ENCODE measurements around the gene RRAGB. TPM values are rescaled to one million over a fixed set of nuclear protein-coding genes. Genes with fewer than 3 reads are reported as not detected.

Gene RRAGB
- total RNA-seq, 1 experiment from 2014 or later, result 10.4 TPM

DNA sequence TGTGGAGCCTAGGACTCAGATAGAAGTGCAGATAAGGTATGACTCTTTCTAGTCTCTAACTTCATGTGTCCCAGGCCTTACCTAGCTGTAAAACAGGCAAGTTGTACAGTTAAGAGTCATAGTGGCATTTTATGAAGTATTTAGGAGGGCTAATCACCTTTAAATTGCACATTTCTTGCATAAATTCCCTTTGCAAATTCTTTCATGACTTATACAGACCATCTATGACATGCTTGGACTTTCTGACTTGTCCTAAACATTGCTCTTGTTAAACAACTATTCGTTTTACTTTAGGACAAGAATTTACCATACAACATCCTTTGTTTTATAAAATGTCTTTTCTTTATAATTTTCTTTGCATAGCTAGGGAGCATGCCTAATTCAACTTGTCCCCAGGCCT, 7.8 kb upstream of the RRAGB start:
- Histone ChIP-seq H3K4me2 (ENCODE audit: low read depth, low read length, poor library complexity, severe bottlenecking) (no peak overlapping the region), H2AFZ (ENCODE audit: low read length) (no peak overlapping the region), H3K9me2 (replicated peaks; ENCODE audit: insufficient read depth, low read length) (no peaks in the 10 kb centered on the region), H3K79me2 (ENCODE audit: low read length) (no peaks in the 10 kb centered on the region), H3K27ac (ENCODE audit: low read length) (no peak overlapping the region), H4K20me1 (ENCODE audit: insufficient read depth, low read depth, low read length) (no peaks in the 10 kb centered on the region), H3K9ac (ENCODE audit: low read length) (no peak overlapping the region), H3K36me3 (ENCODE audit: insufficient read depth, low read length) (no peaks in the 10 kb centered on the region), H3K27me3 (ENCODE audit: low read length) (no peaks in the 10 kb centered on the region), H3K4me3 (ENCODE audit: low read length) (no peak overlapping the region), H3K4me1 (ENCODE audit: low read length) (no peaks in the 10 kb centered on the region), H3K9me3 (ENCODE audit: low read length) (peaks cover 5% of the 10 kb centered on the region)
- DNase-seq, result peak; percentile 56

DNA sequence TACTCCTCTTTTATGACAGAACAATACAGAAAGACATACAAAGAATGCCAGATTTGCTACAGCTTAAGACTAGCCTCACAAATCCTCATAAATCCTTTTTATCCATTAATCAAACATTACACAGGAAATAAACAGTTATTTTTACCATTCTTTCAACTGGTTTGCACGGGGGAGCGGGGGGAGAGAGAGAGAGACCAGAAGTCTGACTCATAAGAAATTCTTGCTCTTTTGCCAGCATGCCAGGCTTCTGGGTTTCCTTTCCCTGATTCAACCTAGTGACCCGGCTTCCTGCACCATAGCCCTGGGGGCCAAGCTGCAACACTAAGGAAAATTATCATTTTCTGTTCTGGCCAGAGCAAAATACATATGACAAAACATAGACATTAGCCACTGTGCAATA, 6.8 kb upstream of the RRAGB start:
- Histone ChIP-seq H4K20me1 (ENCODE audit: insufficient read depth, low read depth, low read length) (no peaks in the 10 kb centered on the region), H3K79me2 (ENCODE audit: low read length) (no peaks in the 10 kb centered on the region), H3K4me2 (ENCODE audit: low read depth, low read length, poor library complexity, severe bottlenecking) (no peak overlapping the region), H3K4me1 (ENCODE audit: low read length) (no peaks in the 10 kb centered on the region), H3K9me2 (replicated peaks; ENCODE audit: insufficient read depth, low read length) (no peaks in the 10 kb centered on the region), H3K9ac (ENCODE audit: low read length) (no peak overlapping the region), H3K4me3 (ENCODE audit: low read length) (no peak overlapping the region), H3K9me3 (ENCODE audit: low read length) (peaks cover 5% of the 10 kb centered on the region), H3K27ac (ENCODE audit: low read length) (no peak overlapping the region), H2AFZ (ENCODE audit: low read length) (no peak overlapping the region), H3K36me3 (ENCODE audit: insufficient read depth, low read length) (no peaks in the 10 kb centered on the region), H3K27me3 (ENCODE audit: low read length) (no peaks in the 10 kb centered on the region)
- DNase-seq, result no peak

GRCh38 chrX:55713631-55714030, 3.9 kb upstream of the RRAGB start:
- H3K4me1 ChIP-seq (ENCODE audit: low read length), result peaks cover 7% of the 10 kb centered on the region
- H3K9me3 ChIP-seq (ENCODE audit: low read length), result peaks cover 5% of the 10 kb centered on the region
- H4K20me1 ChIP-seq (ENCODE audit: insufficient read depth, low read depth, low read length), result no peaks in the 10 kb centered on the region
- no peak overlapping the region for H3K9ac ChIP-seq (ENCODE audit: low read length)
- no peak overlapping the region for H3K27ac ChIP-seq (ENCODE audit: low read length)
- no peak overlapping the region for H2AFZ ChIP-seq (ENCODE audit: low read length)
- peaks cover 4% of the 10 kb centered on the region for H3K79me2 ChIP-seq (ENCODE audit: low read length)
- H3K27me3 ChIP-seq (ENCODE audit: low read length), result no peaks in the 10 kb centered on the region
- no peak for DNase-seq
- H3K36me3 ChIP-seq (ENCODE audit: insufficient read depth, low read length), result no peaks in the 10 kb centered on the region
- H3K9me2 ChIP-seq (replicated peaks; ENCODE audit: insufficient read depth, low read length), result no peaks in the 10 kb centered on the region
- no peak overlapping the region for H3K4me3 ChIP-seq (ENCODE audit: low read length)
- H3K4me2 ChIP-seq (ENCODE audit: low read depth, low read length, poor library complexity, severe bottlenecking), result no peak overlapping the region

GRCh38 chrX:55714161-55714560, 3.4 kb upstream of the RRAGB start:
- peaks cover 12% of the 10 kb centered on the region for H3K4me1 ChIP-seq (ENCODE audit: low read length)
- no peak overlapping the region for H3K27ac ChIP-seq (ENCODE audit: low read length)
- no peaks in the 10 kb centered on the region for H4K20me1 ChIP-seq (ENCODE audit: insufficient read depth, low read depth, low read length)
- H3K4me2 ChIP-seq (ENCODE audit: low read depth, low read length, poor library complexity, severe bottlenecking), result no peak overlapping the region
- DNase-seq, result no peak
- no peaks in the 10 kb centered on the region; the same call in 1 of the 2 replicates for H3K36me3 ChIP-seq (ENCODE audit: insufficient read depth, low read length)
- peaks cover 9% of the 10 kb centered on the region for H3K79me2 ChIP-seq (ENCODE audit: low read length)
- peaks cover 5% of the 10 kb centered on the region for H3K9me3 ChIP-seq (ENCODE audit: low read length)
- no peaks in the 10 kb centered on the region for H3K9me2 ChIP-seq (replicated peaks; ENCODE audit: insufficient read depth, low read length)
- H3K9ac ChIP-seq (ENCODE audit: low read length), result no peak overlapping the region
- no peak overlapping the region for H3K4me3 ChIP-seq (ENCODE audit: low read length)
- no peaks in the 10 kb centered on the region for H3K27me3 ChIP-seq (ENCODE audit: low read length)
- H2AFZ ChIP-seq (ENCODE audit: low read length), result no peak overlapping the region

GRCh38 chrX:55715847-55716246, 1.7 kb upstream of the RRAGB start:
- Histone ChIP-seq H3K4me3 (ENCODE audit: low read length) (no peak overlapping the region), H3K79me2 (ENCODE audit: low read length) (peaks cover 15% of the 10 kb centered on the region), H3K27me3 (ENCODE audit: low read length) (no peaks in the 10 kb centered on the region), H2AFZ (ENCODE audit: low read length) (peak overlapping the region; percentile 82), H3K4me1 (ENCODE audit: low read length) (peaks cover 18% of the 10 kb centered on the region), H4K20me1 (ENCODE audit: insufficient read depth, low read depth, low read length) (no peaks in the 10 kb centered on the region), H3K9me3 (ENCODE audit: low read length) (no peaks in the 10 kb centered on the region), H3K9me2 (replicated peaks; ENCODE audit: insufficient read depth, low read length) (no peaks in the 10 kb centered on the region), H3K36me3 (ENCODE audit: insufficient read depth, low read length) (peaks cover 3% of the 10 kb centered on the region; the same call in 1 of the 2 replicates), H3K4me2 (ENCODE audit: low read depth, low read length, poor library complexity, severe bottlenecking) (no peak overlapping the region), H3K9ac (ENCODE audit: low read length) (no peak overlapping the region), H3K27ac (ENCODE audit: low read length) (no peak overlapping the region)
- DNase-seq, result peak; percentile 82

- peak; percentile 37 for DNase-seq
- no peaks in the 10 kb centered on the region for H4K20me1 ChIP-seq (ENCODE audit: insufficient read depth, low read depth, low read length)
- peak overlapping the region; percentile 78; the same call in 1 of the 2 replicates for H2AFZ ChIP-seq (ENCODE audit: low read length)
- peaks cover 3% of the 10 kb centered on the region; the same call in 1 of the 2 replicates for H3K36me3 ChIP-seq (ENCODE audit: insufficient read depth, low read length)
- H3K9me3 ChIP-seq (ENCODE audit: low read length), result no peaks in the 10 kb centered on the region
- peaks cover 15% of the 10 kb centered on the region for H3K79me2 ChIP-seq (ENCODE audit: low read length)
- peak overlapping the region; percentile 42; the same call in 1 of the 2 replicates for H3K27ac ChIP-seq (ENCODE audit: low read length)
- peaks cover 18% of the 10 kb centered on the region for H3K4me1 ChIP-seq (ENCODE audit: low read length)
- H3K4me2 ChIP-seq (ENCODE audit: low read depth, low read length, poor library complexity, severe bottlenecking), result peak overlapping the region; percentile 51
- peak overlapping the region; percentile 80 for H3K4me3 ChIP-seq (ENCODE audit: low read length)
- peak overlapping the region; percentile 49 for H3K9ac ChIP-seq (ENCODE audit: low read length)
- no peaks in the 10 kb centered on the region for H3K27me3 ChIP-seq (ENCODE audit: low read length)
- no peaks in the 10 kb centered on the region for H3K9me2 ChIP-seq (replicated peaks; ENCODE audit: insufficient read depth, low read length)
These were observed 612 bp upstream of the RRAGB start for GRCh38 chrX:55716937-55717336.

GRCh38 chrX:55731826-55732225, 14.3 kb downstream of the RRAGB start:
- Histone ChIP-seq H4K20me1 (ENCODE audit: insufficient read depth, low read depth, low read length) (no peaks in the 10 kb centered on the region), H3K4me3 (ENCODE audit: low read length) (no peak overlapping the region), H3K9ac (ENCODE audit: low read length) (no peak overlapping the region), H3K27ac (ENCODE audit: low read length) (no peak overlapping the region), H2AFZ (ENCODE audit: low read length) (no peak overlapping the region), H3K4me2 (ENCODE audit: low read depth, low read length, poor library complexity, severe bottlenecking) (no peak overlapping the region), H3K9me3 (ENCODE audit: low read length) (no peaks in the 10 kb centered on the region), H3K27me3 (ENCODE audit: low read length) (no peaks in the 10 kb centered on the region), H3K9me2 (replicated peaks; ENCODE audit: insufficient read depth, low read length) (no peaks in the 10 kb centered on the region), H3K79me2 (ENCODE audit: low read length) (peaks cover 17% of the 10 kb centered on the region), H3K4me1 (ENCODE audit: low read length) (no peaks in the 10 kb centered on the region), H3K36me3 (ENCODE audit: insufficient read depth, low read length) (peaks cover 26% of the 10 kb centered on the region; the same call in 1 of the 2 replicates)
- DNase-seq, result peak; percentile 2

GRCh38 chrX:55738969-55739368, 21.4 kb downstream of the RRAGB start:
- Histone ChIP-seq H4K20me1 (ENCODE audit: insufficient read depth, low read depth, low read length) (no peaks in the 10 kb centered on the region), H3K4me1 (ENCODE audit: low read length) (no peaks in the 10 kb centered on the region), H3K4me2 (ENCODE audit: low read depth, low read length, poor library complexity, severe bottlenecking) (no peak overlapping the region), H3K36me3 (ENCODE audit: insufficient read depth, low read length) (no peaks in the 10 kb centered on the region), H2AFZ (ENCODE audit: low read length) (no peak overlapping the region), H3K9me2 (replicated peaks; ENCODE audit: insufficient read depth, low read length) (no peaks in the 10 kb centered on the region), H3K79me2 (ENCODE audit: low read length) (0 out of 2 replicates have a peak, but pooled peaks cover 9% of the 10 kb centered on the region), H3K27me3 (ENCODE audit: low read length) (no peaks in the 10 kb centered on the region), H3K9ac (ENCODE audit: low read length) (no peak overlapping the region), H3K27ac (ENCODE audit: low read length) (no peak overlapping the region), H3K4me3 (ENCODE audit: low read length) (no peak overlapping the region), H3K9me3 (ENCODE audit: low read length) (no peaks in the 10 kb centered on the region)
- DNase-seq, result no peak

DNA sequence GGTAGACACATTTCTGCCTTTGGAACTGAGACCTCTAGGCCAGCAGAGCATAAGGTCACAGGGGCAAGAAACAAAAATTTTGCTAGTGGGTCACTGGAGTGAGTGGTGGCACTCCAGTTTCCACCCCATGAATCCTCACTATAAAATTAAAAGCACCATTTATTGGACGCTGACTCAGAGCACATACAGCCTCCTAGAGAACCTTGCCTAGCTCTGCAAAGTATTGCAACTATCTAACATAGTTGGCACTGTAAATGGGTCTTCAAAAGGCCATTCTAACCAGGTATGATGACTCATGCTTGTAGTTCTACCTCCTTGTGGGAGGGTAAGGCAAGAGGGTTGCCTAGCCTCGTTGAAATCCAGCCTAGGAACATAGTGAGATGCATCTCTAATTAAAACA, 25.1 kb downstream of the RRAGB start:
- Histone ChIP-seq H3K4me3 (ENCODE audit: low read length) (no peak overlapping the region), H3K36me3 (ENCODE audit: insufficient read depth, low read length) (peaks cover 4% of the 10 kb centered on the region), H3K9ac (ENCODE audit: low read length) (no peak overlapping the region), H3K4me1 (ENCODE audit: low read length) (no peaks in the 10 kb centered on the region), H3K27ac (ENCODE audit: low read length) (no peak overlapping the region), H4K20me1 (ENCODE audit: insufficient read depth, low read depth, low read length) (no peaks in the 10 kb centered on the region), H3K79me2 (ENCODE audit: low read length) (no peaks in the 10 kb centered on the region), H3K27me3 (ENCODE audit: low read length) (no peaks in the 10 kb centered on the region), H3K9me2 (replicated peaks; ENCODE audit: insufficient read depth, low read length) (no peaks in the 10 kb centered on the region), H3K4me2 (ENCODE audit: low read depth, low read length, poor library complexity, severe bottlenecking) (no peak overlapping the region), H2AFZ (ENCODE audit: low read length) (no peak overlapping the region), H3K9me3 (ENCODE audit: low read length) (no peaks in the 10 kb centered on the region)
- DNase-seq, result no peak

All from Karpas-422 (cell line).